Stimulated activated CD8-positive, alpha-beta memory T cell treated with anti-CD3 and anti-CD28 coated beads, Interleukin-7, amount 100 ng/mL, for 48 hours (primary cell): ENCODE measurements around the gene KRT76.
"Not testable (repeated sequence)": the region's sequence is repeated elsewhere in the genome, so short reads cannot be mapped to it uniquely, and the experiment has no call there.

ENCODE experiments used
- DNase-seq, 2 donors: peaks; one replicate each; pipeline ENCODE4 v3.0.0-alpha.2; 2020; ENCODE audit warnings: low read depth in 1 of 2; ENCODE audit errors: extremely low read depth in 1 of 2

The KRT76 gene

DNA sequence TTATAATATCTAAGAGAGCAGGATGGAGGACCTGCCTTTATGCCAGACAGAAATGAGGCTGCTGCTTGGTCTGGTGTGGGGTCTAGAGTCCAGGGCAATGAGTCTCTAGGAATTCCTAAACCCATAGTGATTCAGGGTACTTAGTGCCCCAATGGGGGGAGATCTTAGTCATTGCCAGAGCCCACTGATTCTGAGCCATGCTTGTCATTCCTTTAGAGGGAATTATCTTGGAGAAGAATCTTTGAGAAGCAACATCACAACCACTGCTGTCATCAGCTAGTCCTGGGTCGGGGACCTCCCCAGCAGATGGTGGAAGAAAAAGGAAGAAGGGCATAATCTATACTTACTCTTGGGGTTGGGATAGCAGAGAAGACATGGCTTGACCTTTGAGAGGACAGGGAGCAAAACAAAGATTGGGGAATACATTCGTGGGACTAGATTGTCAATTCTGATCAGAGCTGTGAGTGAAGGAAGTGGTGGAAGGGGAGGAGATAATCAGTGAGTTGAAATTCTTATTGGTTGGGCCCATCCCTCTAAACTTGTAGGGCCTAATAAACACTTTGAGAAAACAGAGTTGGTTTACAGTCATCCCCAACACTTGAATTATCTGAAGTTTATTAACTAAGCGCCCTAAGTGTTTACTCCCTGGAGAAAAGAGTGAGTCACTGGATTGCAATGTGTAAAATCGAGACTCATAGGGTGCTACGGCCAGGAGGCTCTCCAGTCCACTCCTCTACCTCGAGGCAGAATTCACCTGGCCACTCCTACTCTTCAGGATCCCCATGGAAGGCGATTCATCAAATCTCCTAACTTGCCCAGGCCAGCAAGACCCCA lies 21.7 kb upstream of the KRT76 start:
- DNase-seq = no peak

DNA sequence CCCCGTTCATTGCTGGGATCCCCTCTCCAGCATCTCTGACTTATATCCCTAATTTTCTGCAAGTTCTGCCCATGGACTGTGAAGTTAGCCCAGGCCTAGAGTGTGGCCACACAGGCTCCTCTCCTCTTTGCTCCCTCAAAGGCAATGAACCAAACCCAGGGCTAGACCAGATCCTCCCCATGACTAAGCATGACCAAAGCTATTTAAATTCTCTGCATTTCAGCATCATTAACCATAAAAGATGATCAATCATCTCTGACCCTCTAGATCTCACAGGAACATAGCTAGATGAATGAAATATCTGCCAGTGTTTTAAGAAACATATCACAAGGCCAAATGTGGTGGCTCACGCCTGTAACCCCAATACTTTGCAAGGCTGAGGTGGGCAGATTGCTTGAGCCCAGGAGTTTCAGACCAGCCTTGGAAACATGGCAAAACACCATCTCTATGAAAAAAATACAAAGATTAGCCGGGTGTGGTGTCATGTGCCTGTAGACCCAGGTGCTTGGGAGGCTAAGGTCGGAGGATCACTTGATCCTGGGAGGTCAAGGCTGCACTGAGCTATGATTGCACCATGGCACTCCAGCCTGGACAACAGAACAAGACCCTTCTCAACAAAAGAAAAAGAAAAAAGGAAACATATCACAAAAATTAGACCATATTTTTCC lies 21.0 kb upstream of the KRT76 start:
- DNase-seq = no peak

DNA sequence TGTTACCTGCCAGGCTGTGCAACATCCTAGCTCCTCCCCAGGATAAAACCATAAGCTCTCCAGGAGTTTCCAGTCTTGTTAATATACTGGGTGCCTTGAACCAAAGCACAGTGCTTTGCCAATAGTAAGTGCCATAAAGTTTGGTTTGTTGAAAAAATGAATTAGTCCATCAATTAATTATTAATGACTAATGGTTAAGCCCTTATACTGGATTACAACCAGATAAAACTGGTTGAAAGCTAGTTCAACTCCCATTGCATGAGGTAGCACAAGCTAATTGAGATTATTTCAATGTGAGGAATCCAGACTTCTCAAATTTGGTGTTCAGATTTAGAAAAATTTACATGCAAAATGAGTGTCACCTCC lies 20.4 kb upstream of the KRT76 start:
- DNase-seq = no peak

DNA sequence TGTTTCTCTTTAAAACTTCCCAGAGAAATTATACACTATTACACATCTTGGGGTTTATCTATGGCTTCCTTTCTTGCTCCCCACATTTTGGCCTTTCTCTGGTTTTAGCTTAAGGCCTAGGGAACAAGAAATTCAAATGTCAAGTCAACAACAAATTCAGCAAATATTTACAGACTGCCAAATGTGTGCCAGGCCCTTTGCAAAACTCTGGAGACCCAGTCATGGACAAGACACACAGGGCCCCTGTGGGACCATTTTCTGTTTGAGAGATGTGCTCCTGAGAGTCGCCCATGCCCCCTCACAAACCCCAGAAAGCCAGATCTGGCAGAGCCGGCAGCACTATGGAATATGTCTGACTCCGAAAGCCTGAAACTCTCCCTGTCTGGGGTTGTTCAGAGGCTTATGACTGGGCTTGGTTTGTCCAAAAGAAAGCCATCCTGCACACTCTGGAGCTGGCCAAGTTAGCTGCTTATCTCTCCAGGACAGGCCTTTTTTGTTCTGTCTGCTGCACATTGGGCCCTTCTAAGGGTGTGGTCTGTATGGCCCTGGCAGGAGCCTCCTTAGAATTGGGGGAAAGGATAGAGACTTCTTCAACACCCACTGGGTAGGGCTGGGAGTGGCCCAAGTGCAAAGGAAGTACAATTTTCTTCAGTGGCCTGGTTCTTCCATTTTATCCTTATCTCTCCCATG lies 19.8 kb upstream of the KRT76 start:
- DNase-seq = no peak

DNA sequence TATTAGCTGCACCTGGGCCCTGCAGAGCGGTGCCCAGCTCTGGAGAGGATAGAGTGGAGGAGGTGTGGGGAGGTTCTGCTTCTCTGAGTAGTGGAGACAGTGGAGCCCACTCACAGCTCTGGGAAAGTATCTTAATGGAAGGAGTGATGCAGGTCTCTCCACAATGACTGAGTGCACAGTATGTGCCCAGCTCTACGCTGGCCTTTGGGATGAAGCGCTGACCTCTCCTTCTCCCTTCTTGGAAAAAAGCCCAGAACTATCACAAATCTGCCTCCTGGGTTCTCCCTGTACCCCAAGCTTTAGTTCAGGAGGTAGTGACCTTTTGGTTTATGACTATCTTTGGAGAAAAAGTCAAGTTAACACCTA lies 19.3 kb upstream of the KRT76 start:
- no peak for DNase-seq

DNA sequence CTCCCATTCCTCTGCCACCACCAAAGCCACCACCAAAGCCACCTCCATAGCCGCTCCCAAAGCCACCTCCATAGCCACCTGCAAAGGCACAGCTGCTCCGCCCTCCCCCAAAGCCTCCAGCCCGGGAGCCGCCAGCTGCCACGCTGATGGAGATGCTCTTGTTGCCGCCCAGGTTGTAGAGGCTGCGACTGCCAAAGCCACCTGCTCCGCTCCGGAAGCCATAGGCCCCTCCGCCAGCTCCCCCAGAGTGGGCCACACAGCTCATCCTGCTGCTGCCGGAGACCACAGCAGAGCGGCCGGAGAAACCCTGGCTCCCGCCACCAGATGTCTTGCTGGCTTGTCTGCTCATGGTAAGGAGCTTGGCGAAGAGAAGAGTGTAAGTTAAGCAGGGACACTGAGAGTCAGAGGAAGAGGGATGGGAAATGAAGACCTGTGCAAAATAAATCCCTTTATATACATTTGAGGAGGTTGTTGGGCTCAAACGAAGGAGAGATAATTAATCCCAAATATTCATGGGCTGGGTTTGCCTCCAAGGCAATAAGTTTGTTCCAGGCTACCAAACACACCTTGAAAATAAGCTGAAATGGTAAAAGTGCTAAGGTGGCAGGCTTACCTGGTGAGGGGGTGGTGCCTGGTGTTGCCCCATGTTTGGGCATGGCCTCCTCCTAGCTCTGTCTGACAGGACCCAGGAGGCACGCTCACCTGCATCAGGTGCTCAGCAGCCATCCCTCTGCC lies 18.7 kb upstream of the KRT76 start, which contains the start of gene KRT3:
TSS of gene KRT3 (minus strand) at position 424 of the 735 bp plus-strand sequence. CDS start at position 349, 75 bp downstream.
- no peak for DNase-seq

DNA sequence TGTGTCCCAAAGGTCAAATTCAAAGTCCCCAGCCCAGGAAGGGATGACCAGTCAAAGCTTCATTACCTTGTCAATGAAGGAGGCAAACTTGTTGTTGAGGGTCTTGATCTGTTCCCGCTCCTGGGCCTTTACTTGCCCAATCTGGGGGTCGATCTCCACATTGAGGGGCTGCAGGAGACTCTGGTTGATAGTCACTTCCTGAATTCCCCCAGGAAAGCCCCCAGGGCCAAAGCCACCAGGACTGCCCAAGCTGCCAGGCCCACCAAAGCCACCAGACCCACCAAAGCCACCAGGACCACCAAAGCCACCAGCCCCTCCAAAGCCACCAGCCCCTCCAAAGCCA lies 18.2 kb upstream of the KRT76 start:
- not testable (repeated sequence) for DNase-seq

DNA sequence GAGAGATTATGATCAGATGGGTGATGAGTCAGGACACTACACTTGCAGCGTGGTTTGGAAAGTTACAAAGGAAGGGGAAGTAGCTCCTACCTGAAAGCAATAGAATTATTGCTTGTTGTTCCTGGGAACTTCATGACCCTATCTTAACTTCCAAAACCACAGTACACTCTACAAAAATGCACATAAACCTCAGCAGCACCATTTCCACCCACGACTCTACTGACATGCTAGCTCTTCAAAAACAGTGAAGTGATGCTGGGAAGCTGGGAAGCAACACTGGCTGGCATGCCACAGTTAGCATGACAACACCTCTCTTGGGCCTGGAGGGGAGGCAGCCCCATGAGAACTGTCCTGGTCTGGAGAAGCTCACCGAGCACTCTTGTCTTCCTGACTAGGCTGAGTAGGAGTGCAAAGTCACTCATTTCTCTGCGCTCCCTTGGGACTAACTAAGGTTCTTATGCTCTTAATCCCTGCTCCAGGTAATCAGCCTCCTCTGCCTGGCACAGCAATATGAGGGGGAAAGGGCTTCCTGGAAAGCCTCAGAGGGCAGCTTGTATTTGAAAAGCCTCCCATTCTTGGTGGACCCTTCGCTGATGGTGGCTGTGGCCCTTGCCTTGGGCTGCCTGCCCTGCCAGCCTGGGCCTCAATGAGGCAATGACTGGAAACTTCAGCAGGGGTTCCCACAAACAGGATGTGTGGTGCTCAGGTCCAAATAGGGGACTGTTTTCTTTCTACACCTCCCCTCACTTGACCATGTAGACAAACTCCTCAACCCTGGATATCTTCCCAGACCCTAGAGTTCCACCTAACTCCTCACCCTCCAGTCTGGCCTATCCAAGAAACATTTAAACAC lies 17.6 kb upstream of the KRT76 start:
- no peak for DNase-seq

DNA sequence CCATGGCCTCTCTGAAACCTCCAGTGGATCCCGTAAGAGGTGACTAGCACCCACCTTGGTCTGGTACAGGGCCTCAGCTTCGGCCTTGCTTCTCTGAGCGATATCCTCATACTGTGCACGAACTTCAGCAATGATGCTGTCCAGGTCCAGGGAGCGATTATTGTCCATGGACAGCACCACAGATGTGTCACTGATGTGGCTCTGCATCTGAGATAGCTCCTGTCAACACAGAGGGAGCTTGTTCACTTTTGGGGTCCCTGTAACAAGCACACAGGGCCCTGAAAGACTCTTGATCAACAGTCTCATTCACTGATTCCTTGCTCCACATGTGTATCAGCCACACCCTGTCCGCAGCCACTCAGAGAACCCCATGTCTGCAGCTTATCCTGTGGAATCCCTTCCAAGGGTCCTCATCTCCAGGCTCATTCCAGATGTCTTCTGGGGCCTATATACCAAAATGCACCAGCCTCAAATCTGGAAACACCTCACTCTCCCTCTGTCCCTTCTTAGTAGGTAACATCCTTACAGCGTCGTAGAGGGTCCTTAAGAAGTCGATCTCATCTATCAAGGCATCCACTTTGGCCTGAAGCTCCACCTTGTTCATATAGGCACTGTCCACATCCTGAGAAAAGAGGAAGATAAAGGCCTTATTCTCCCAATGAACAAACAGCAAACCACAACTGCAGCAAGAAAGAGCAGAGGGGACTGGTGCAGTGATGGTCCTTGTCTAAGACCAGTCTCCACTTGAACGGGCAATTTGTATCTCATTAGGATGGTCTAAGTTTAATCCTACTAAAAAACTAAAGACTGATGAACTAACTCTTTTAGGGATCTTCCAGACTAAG lies 15.3 kb upstream of the KRT76 start:
- DNase-seq = no peak

DNA sequence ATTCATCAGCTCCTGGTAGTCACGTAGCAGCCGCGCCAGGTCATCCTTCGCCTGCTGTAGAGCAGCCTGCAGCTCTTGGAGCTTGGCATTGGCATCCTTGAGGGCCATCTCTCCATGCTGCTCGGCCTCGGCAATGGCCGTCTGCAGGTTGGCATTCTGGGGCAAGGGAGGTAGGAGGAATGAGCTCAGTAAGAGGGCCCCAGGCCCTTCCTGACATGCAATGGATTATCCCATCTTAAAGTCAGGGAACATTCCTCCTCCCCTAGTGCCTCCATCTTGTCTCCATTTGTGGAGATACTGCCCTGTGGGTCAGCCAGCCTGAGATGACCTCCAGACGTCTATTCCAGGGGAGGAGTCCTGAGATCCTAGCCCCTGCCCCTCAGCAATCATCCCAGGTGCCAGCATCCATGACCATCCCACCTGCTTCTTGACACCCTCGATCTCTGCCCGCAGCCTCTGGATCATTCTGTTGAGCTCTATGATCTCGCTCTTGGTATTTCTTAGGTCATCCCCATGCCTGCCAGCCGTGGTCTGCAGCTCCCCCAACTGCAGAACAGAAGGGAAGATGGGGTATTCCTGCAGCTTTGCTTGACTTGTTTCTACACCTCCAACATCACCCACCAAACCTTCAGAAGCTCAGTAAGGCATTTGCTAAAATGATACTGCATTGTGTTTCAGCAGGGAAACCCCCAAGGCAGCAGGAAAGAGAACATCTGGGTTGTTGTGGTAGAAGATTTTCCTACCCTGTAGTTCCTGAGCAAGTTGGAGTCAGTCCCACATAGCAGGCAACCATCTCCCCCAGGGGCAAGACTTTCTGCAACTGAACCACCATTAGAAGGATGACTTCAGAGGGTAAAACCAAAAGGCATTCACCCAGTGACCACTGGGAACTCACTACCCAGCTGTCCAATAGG lies 14.4 kb upstream of the KRT76 start:
- DNase-seq = no peak

DNA sequence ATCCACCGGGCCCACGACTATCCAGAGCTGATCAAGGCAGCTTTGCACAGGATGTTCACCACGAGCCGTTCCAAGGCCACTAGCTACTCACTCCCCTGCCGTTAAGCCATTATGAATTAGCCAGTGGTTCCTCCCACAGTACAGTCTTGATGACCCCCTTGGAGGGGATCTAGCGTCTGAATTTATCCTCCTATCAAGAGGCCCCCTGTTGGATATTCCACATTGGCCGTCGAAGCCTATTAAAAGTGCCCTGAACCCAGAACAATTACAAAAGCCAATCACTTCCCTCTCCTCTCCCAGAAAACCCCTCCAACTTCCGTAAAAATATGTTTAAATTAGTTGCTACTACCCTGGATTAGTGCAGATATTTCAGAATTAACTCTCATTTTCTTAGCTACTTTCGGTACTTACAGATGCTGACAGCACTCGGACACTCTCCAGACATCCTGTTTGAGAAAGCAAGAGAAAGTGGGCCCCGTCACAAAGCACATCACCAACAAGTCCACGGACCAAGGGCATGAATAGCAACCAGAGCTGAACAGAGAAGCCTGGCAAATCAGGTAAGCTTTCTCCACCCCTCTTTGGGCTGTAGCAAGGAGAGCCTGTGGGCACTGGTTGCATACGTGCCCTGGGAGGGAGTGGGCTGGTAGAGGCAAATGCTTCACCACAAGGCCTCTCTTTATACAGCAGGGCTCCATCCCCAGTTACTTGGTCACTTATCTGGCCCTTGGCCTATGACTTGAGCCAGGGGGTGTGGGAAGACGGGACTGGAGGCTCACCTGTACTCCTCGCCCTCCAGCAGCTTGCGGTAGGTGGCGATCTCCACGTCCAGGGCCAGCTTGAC lies 13.5 kb upstream of the KRT76 start:
- DNase-seq = no peak

DNA sequence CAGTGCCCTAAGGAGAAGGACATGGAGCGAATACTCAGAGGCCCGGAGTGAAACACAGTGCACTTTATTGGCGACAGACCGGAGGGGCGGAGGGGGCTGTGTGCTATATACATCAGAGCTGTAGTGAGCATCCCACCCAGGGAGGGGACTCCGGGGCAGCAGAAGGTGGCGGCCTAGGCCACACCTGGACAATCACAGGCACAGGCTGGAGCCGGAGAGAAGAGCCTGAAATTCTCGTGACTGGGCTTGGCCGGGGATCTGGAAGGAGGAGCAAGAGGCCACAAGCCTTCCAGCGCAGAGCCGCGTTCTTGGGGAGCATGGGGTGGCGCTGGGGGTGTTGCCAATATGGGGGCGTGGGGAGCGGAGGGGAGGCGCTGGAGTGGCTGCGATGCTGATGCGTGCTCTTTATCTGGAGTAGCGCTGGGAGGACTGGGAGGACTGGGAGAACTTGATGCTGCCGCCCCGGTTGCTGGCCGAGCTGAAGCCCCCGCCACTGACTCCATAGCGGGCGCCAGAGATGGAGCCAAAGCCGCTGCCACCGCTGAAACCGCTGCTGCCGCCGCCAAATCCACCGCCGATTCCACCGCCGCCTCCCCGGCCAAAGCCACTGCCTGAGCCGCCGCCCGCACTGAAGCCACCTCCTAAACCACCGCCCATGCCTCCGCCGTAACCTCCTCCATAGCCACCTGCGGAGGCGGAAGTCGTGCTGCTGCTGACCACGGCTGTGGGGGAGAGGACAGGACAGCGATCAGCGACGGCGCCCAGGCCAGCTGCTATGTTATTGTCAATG lies 12.7 kb upstream of the KRT76 start:
- no peak for DNase-seq

DNA sequence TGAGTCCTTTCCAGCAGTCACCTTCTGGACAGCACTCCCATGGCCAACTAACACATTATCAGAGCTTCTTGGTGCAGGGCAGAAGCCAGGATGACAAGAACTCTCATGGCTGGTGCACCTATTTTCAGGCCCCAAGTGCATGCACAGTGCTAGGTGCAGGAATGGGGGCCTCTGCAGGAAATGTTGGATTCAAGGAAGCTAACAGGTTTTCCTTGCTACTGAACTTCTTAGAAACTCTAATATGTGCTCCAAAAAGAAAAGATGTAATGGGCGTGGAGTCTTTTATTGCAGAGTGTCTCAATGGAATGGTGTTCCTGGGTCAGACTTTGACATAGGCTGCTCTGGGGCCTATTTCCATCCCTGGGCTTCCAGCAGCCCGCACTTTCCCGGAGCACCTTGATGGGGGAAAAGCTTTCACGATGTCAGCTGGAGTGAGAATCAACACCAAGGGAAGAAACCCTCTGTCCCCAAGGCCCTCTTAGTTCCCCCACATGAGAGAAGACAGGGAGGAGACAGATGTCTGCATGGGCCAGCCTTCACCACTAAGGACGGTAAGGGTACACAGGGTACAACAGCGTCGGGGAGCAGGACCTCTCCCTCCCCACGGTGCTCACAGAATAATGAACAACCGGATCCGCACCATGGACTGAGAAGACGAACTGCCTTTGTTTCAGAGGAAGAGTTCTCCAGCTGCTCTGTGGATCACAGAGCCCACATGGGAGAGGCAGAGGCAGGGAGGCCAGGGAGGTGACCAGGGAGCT lies 11.9 kb upstream of the KRT76 start:
- DNase-seq = no peak

DNA sequence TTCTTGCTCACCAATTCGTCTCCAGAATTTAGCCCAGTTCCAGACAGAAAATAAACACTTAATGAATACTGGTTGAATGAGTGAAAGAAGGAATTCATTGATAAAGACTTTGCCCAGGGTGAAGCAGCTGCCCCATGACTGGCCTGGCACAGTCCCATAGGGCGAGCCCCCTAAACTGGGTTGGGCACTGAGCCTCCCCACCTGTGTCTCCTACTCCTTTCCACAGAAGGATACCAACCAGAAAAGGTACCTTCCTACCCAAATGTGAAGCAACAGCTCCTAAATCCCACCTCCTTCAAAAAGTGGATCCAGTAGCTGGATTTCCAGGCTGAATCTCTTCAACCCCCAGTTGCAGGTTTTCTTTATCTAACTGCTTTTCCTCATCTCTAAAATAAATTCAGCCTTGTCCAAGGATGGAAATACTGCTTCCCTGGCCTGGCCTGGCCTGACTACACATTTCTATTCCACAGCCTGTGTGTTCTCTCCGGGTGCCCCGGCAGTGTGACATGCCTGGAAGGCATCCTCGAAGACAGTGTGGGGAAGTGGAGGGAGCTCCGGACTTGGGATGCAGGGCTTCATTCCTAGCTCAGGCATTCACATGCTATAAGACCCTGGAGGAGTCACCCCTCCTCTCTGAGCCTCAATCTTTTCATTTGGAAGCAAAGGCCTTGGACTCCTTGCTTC lies 11.2 kb upstream of the KRT76 start:
- no peak for DNase-seq
